PC-3 (cell line): ENCODE results near the gene EXTL2.

Source experiments
- CTCF ChIP-seq: fragments of 300-600 bp; sonication (generic); conservative IDR thresholded peaks from 2 replicates; pipeline ENCODE4 v1.5.1; 2017; ENCODE audit warnings: antibody characterized with exemption, low read depth, mild to moderate bottlenecking, low read length
- EZH2phosphoT487 ChIP-seq: fragments of 300-600 bp; sonication (generic); IDR thresholded peaks from 2 replicates; pipeline ENCODE4 v1.6.1; 2018; ENCODE audit warnings: mild to moderate bottlenecking, antibody characterized with exemption, low read length, borderline replicate concordance

GRCh38 chr1:100905181-100905580 is 10.5 kb upstream of the EXTL2 start:
- TF ChIP-seq CTCF (no peak), EZH2phosphoT487 (no peak)
